Gastroesophageal sphincter (tissue), 4 donors: ENCODE measurements around the gene PLEKHG4B. TPM values are rescaled to one million over a fixed set of nuclear protein-coding genes. Genes with fewer than 3 reads are reported as not detected.

Source experiments
- ATAC-seq: fragments of 150-250 bp; one replicate; pipeline ENCODE4 v1.9.1; 2016; ENCODE audit warnings: mild to moderate bottlenecking, moderate library complexity
- H3K27ac ChIP-seq, 4 donors: fragments of 200-600 bp; sonication (generic) in 3 of 4; 1 replicate in 3 of 4; 2 replicates in 1 of 4; pipeline ENCODE4 v1.5.1; 2016 to 2019
- H3K27me3 ChIP-seq: fragments of 200-600 bp; sonication (generic); one replicate; pipeline ENCODE4 v1.5.1; 2019
- H3K36me3 ChIP-seq, 2 donors: fragments of 200-600 bp; sonication (generic); one replicate each; pipeline ENCODE4 v1.5.1; 2019; ENCODE audit warnings: control low read depth in 1 of 2
- H3K4me1 ChIP-seq, 3 donors: fragments of 200-600 bp; sonication (generic); 1 replicate in 2 of 3; 2 replicates in 1 of 3; pipeline ENCODE4 v1.5.1; 2016 to 2019; ENCODE audit warnings: control low read depth in 2 of 3
- H3K4me3 ChIP-seq, 2 donors: fragments of 200-600 bp; sonication (generic); one replicate each; pipeline ENCODE4 v1.5.1; 2019; ENCODE audit warnings: mild to moderate bottlenecking in 1 of 2, moderate library complexity in 1 of 2
- H3K9me3 ChIP-seq, 3 donors: fragments of 200-600 bp; sonication (generic); one replicate each; pipeline ENCODE4 v1.5.1; 2017 to 2019; ENCODE audit warnings: control low read depth in 2 of 3
- CTCF ChIP-seq, 4 experiments: fragments of 200-600 bp in 2 of 4; fragments of 450-650 bp in 2 of 4; sonication (generic) in 1 of 4; IDR thresholded peaks; one replicate each; pipeline ENCODE4 v1.5.1; 2017 to 2019; ENCODE audit warnings: antibody characterized with exemption in 4 of 4, mild to moderate bottlenecking in 2 of 4, moderate library complexity in 2 of 4
- EP300 ChIP-seq: sonication (generic); formaldehyde crosslinking; IDR thresholded peaks from one replicate; pipeline ENCODE4 v1.6.1; 2017; ENCODE audit warnings: antibody characterized with exemption, mild to moderate bottlenecking
- POLR2A ChIP-seq, 2 donors: fragments of 450-650 bp; IDR thresholded peaks; one replicate each; pipeline ENCODE4 v1.6.1; 2017; ENCODE audit warnings: antibody characterized with exemption in 2 of 2, mild to moderate bottlenecking in 2 of 2, moderate library complexity in 1 of 2
- POLR2AphosphoS5 ChIP-seq: sonication (generic); formaldehyde crosslinking; IDR thresholded peaks from one replicate; pipeline ENCODE4 v1.6.1; 2017; ENCODE audit warnings: antibody characterized with exemption
- WGBS, 2 donors: methylation state at CpG; one replicate each; pipeline ENCODE4 v1.1.5; 2018; ENCODE audit warnings: low coverage in 1 of 2; 5-methylcytosine and 5-hydroxymethylcytosine counted together
- total RNA-seq, 4 donors: library from RNA; depleted of rRNA; stranded (reverse); fragments of >200 nt; gene quantifications; one replicate each; pipeline ENCODE4 v1.1.0, GENCODE V29; 2016

The PLEKHG4B gene
- total RNA-seq, 4 donors from 2014 or later = under 0.01 to 0.66 (median 0.15) TPM; not detected in 1

GRCh38 chr5:126806-127205, 34.8 kb downstream of the PLEKHG4B start:
- Histone ChIP-seq H3K4me1 (peaks cover 0 to 9% (median 0%) of the 10 kb centered on the region in 3 donors), H3K27ac (no peak overlapping the region), H3K36me3 (no peaks in the 10 kb centered on the region), H3K4me3 (no peak overlapping the region), H3K9me3 (peaks cover 0 to 18% (median 0%) of the 10 kb centered on the region in 3 donors), H3K27me3 (no peaks in the 10 kb centered on the region)
- no peak for ATAC-seq
- WGBS, 2 donors = 85 to 96% methylated on average over 4 to 7 of the region's 7 CpGs
- TF ChIP-seq POLR2A (IDR thresholded peaks at IDR 0.05) (no peak), CTCF (IDR thresholded peaks at IDR 0.05) (no peak), POLR2AphosphoS5 (no peak), EP300 (no peak)

- H3K9me3 ChIP-seq = peaks cover 0 to 13% (median 0%) of the 10 kb centered on the region in 3 donors
- 93 to 95% methylated on average over 2 of the region's 2 CpGs for WGBS, 2 donors
- ATAC-seq = no peak
- TF ChIP-seq EP300 (no peak), CTCF (IDR thresholded peaks at IDR 0.05) (no peak), POLR2A (IDR thresholded peaks at IDR 0.05) (no peak), POLR2AphosphoS5 (no peak)
- no peak overlapping the region for H3K4me3 ChIP-seq
- H3K36me3 ChIP-seq = no peaks in the 10 kb centered on the region
- no peak overlapping the region for H3K27ac ChIP-seq
- no peaks in the 10 kb centered on the region for H3K27me3 ChIP-seq
- peaks cover 0 to 9% (median 0%) of the 10 kb centered on the region in 3 donors for H3K4me1 ChIP-seq
Observed at GRCh38 chr5:127886-128285, 35.9 kb downstream of the PLEKHG4B start.

DNA sequence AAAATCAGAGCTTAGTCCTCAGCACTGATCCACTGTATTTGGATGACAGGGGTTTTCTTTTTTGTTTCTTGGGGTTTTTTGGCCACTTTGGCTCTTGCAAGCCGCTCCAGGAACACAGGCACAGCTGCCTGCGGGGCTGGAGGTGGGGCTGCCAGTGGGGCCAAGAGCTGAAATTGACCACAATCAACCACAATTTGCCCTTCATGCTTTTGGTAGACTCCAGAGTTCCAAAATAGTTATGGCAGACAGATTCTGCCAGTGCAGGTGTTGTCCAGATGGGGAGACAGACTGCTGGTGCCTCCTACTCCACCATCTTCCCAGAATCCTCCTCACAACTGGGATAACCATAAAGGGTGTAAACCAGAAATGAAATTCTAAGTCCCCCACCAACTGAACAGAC, 36.5 kb downstream of the PLEKHG4B start:
- Histone ChIP-seq H3K9me3 (peaks cover 0 to 13% (median 0%) of the 10 kb centered on the region in 3 donors), H3K4me3 (no peak overlapping the region), H3K36me3 (no peaks in the 10 kb centered on the region), H3K27me3 (no peaks in the 10 kb centered on the region), H3K4me1 (peaks cover 0 to 9% (median 0%) of the 10 kb centered on the region in 3 donors), H3K27ac (no peak overlapping the region)
- ATAC-seq = no peak
- 92 to 100% methylated on average over 2 of the region's 2 CpGs for WGBS, 2 donors
- TF ChIP-seq EP300 = no peak
- no peak for TF ChIP-seq POLR2AphosphoS5
- no peak for TF ChIP-seq CTCF (IDR thresholded peaks at IDR 0.05)
- no peak for TF ChIP-seq POLR2A (IDR thresholded peaks at IDR 0.05)

GRCh38 chr5:129148-129547, 37.2 kb downstream of the PLEKHG4B start:
- Histone ChIP-seq H3K4me1 (peaks cover 0 to 9% (median 0%) of the 10 kb centered on the region in 3 donors), H3K9me3 (peaks cover 0 to 13% (median 0%) of the 10 kb centered on the region in 3 donors), H3K36me3 (no peaks in the 10 kb centered on the region), H3K27me3 (no peaks in the 10 kb centered on the region), H3K4me3 (no peak overlapping the region), H3K27ac (no peak overlapping the region)
- 63 to 93% methylated on average over 2 of the region's 2 CpGs for WGBS, 2 donors
- TF ChIP-seq CTCF (IDR thresholded peaks at IDR 0.05) (no peak), EP300 (no peak), POLR2A (IDR thresholded peaks at IDR 0.05) (no peak), POLR2AphosphoS5 (no peak)
- no peak for ATAC-seq

GRCh38 chr5:129820-130219, 37.9 kb downstream of the PLEKHG4B start:
- Histone ChIP-seq H3K9me3 (peaks cover 0 to 13% (median 0%) of the 10 kb centered on the region in 3 donors), H3K4me3 (no peak overlapping the region), H3K4me1 (peaks cover 0 to 9% (median 0%) of the 10 kb centered on the region in 3 donors), H3K36me3 (no peaks in the 10 kb centered on the region), H3K27ac (no peak overlapping the region), H3K27me3 (no peaks in the 10 kb centered on the region)
- ATAC-seq = no peak
- no peak for TF ChIP-seq POLR2AphosphoS5
- TF ChIP-seq CTCF (IDR thresholded peaks at IDR 0.05) = no peak
- TF ChIP-seq EP300 = no peak
